Erythroblast (primary cell): ENCODE data around the gene KHDRBS2.

Experiments used
- GATA1 ChIP-seq: IDR thresholded peaks from 2 replicates; pipeline ENCODE4 v1.6.1; 2011; ENCODE audit warnings: low read depth, mild to moderate bottlenecking, control low read depth, low read length, moderate library complexity
- POLR2A ChIP-seq: IDR thresholded peaks from 2 replicates; pipeline ENCODE4 v1.6.1; 2011; ENCODE audit warnings: mild to moderate bottlenecking, low read length

- TF ChIP-seq POLR2A = no peak
- TF ChIP-seq GATA1 = no peak
These were observed 111.5 kb downstream of the KHDRBS2 start for GRCh38 chr6:62174548-62174947.
